GM23338 (cell line): ENCODE measurements around the gene CDHR5.

Experiments used
- CREB1 ChIP-seq: fragments of 250-450 bp; sonication (Bioruptor Pico); IDR thresholded peaks from 2 replicates; pipeline ENCODE4 v1.5.0; 2020; ENCODE audit warnings: low read depth, mild to moderate bottlenecking, moderate library complexity
- CTCF ChIP-seq, 2 experiments: fragments of 200-600 bp in 1 of 2; sonication (generic) in 1 of 2; conservative IDR thresholded peaks; 2 replicates each; pipeline versions ENCODE4 v1.5.1 to v1.6.1; 2016 to 2017; ENCODE audit warnings: antibody characterized with exemption in 2 of 2, low read depth in 2 of 2, mild to moderate bottlenecking in 2 of 2, moderate library complexity in 1 of 2
- ETS1 ChIP-seq: IDR thresholded peaks from 2 replicates; pipeline ENCODE4 v1.6.1; 2016; ENCODE audit warnings: antibody characterized with exemption
- EZH2 ChIP-seq: fragments of 200-600 bp; sonication (generic); IDR thresholded peaks from one replicate; pipeline ENCODE4 v1.8.0; 2017; ENCODE audit warnings: antibody characterized with exemption, mild to moderate bottlenecking, low read depth; ENCODE audit not compliant: unreplicated experiment
- EZH2phosphoT487 ChIP-seq: fragments of 200-600 bp; sonication (generic); IDR thresholded peaks from one replicate; pipeline ENCODE4 v1.8.1; 2018; ENCODE audit warnings: antibody characterized with exemption; ENCODE audit not compliant: unreplicated experiment
- JUNB ChIP-seq: IDR thresholded peaks from one replicate; pipeline ENCODE4 v1.6.1; 2016; ENCODE audit warnings: antibody characterized with exemption; ENCODE audit not compliant: unreplicated experiment
- NANOG ChIP-seq: IDR thresholded peaks from 2 replicates; pipeline ENCODE4 v1.6.1; 2016; ENCODE audit warnings: antibody characterized with exemption, borderline replicate concordance
- POLR2AphosphoS5 ChIP-seq: IDR thresholded peaks from 2 replicates; pipeline ENCODE4 v1.6.1; 2016; ENCODE audit warnings: antibody characterized with exemption, low read depth
- REST ChIP-seq: IDR thresholded peaks from one replicate; pipeline ENCODE4 v1.6.1; 2018; ENCODE audit warnings: antibody characterized with exemption; ENCODE audit not compliant: unreplicated experiment
- ZNF331 ChIP-seq: fragments of 250-450 bp; sonication (Bioruptor Pico); IDR thresholded peaks from 2 replicates; pipeline ENCODE4 v1.5.0; 2020; ENCODE audit warnings: low read depth, mild to moderate bottlenecking, moderate library complexity
- ZNF462 ChIP-seq: fragments of 250-450 bp; sonication (Bioruptor Pico); IDR thresholded peaks from 2 replicates; pipeline ENCODE4 v1.5.0; 2020; ENCODE audit warnings: mild to moderate bottlenecking, moderate library complexity

GRCh38 chr11:576811-577610, 47.7 kb downstream of the CDHR5 start:
- TF ChIP-seq CTCF (conservative IDR thresholded peaks at IDR 0.05; ENCODE audit: low read depth in 2 of 2) (no peak), EZH2 (no peak), POLR2AphosphoS5 (no peak), JUNB (no peak), REST (no peak), ETS1 (no peak), EZH2phosphoT487 (no peak), CREB1 (CRISPR knock-in tag) (no peak), ZNF462 (CRISPR knock-in tag) (no peak), NANOG (no peak), ZNF331 (no peak)
